ENCODE data around the gene CCSER2. TPM values are rescaled to one million over a fixed set of nuclear protein-coding genes. Genes with fewer than 3 reads are reported as not detected.
"Not testable (repeated sequence)": the region's sequence is repeated elsewhere in the genome, so short reads cannot be mapped to it uniquely, and the experiment has no call there.

CCSER2 gene
- total RNA-seq, result 18.5 TPM

- peaks cover 0 to 16% of the 10 kb centered on the region in 2 donors for H3K4me1 ChIP-seq
- no peaks in the 10 kb centered on the region for H3K9me3 ChIP-seq
- intact Hi-C loops (cut with DNase I), result loop anchor here (1.0 to 2.0 kb wide), 4 partner anchors 20 to 189 kb away; partner anchors contain the start of gene GHITM
- peak in 1 of 2 donors; percentile 99 for DNase-seq (ENCODE audit: low spot score in 2 of 2)
- H3K36me3 ChIP-seq, result no peaks in the 10 kb centered on the region
- H3K4me3 ChIP-seq, result peak within 1 kb of the TSS; percentile 85 to 99
- TF ChIP-seq CTCF (IDR thresholded peaks at IDR 0.05), result peak in 1 of 3 experiments; percentile 21
- H3K27me3 ChIP-seq, result no peaks in the 10 kb centered on the region
- peak within 1 kb of the TSS; percentile 88 to 97 for H3K27ac ChIP-seq
Observed at GRCh38 chr10:84328418-84329195, at the start of gene CCSER2. Gene CCSER2, plus strand, starts transcription at chr10:84328589. Its CDS starts 42,464 bp downstream, at chr10:84371053.

GRCh38 chr10:84279876-84280475 lies 48.4 kb upstream of the CCSER2 start:
- DNase-seq (ENCODE audit: low spot score in 2 of 2); H3K9me3 ChIP-seq; H3K27me3 ChIP-seq; intact Hi-C loops (cut with DNase I); H3K27ac ChIP-seq; H3K4me3 ChIP-seq; H3K4me1 ChIP-seq; H3K36me3 ChIP-seq: not testable (repeated sequence)

GRCh38 chr10:84286695-84287094 lies 41.7 kb upstream of the CCSER2 start:
- no peak overlapping the region for H3K27ac ChIP-seq
- no peak overlapping the region for H3K4me3 ChIP-seq
- no peaks in the 10 kb centered on the region for H3K9me3 ChIP-seq
- intact Hi-C loops (cut with DNase I), result no loop called here
- no peaks in the 10 kb centered on the region for H3K27me3 ChIP-seq
- H3K36me3 ChIP-seq, result no peaks in the 10 kb centered on the region
- no peaks in the 10 kb centered on the region for H3K4me1 ChIP-seq
- TF ChIP-seq CTCF (IDR thresholded peaks at IDR 0.05), result no peak
- no peak for DNase-seq (ENCODE audit: low spot score in 2 of 2)

- no peak for DNase-seq (ENCODE audit: low spot score in 2 of 2)
- Histone ChIP-seq H3K4me1 (no peaks in the 10 kb centered on the region), H3K4me3 (no peak overlapping the region), H3K9me3 (no peaks in the 10 kb centered on the region), H3K27me3 (no peaks in the 10 kb centered on the region), H3K27ac (no peak overlapping the region), H3K36me3 (no peaks in the 10 kb centered on the region)
- intact Hi-C loops (cut with DNase I), result no loop called here
- no peak for TF ChIP-seq CTCF (IDR thresholded peaks at IDR 0.05)
Observed at GRCh38 chr10:84288151-84288550, 40.2 kb upstream of the CCSER2 start.

- no peak for TF ChIP-seq CTCF (IDR thresholded peaks at IDR 0.05)
- H3K27me3 ChIP-seq, result no peaks in the 10 kb centered on the region
- no peaks in the 10 kb centered on the region for H3K9me3 ChIP-seq
- H3K27ac ChIP-seq, result no peak overlapping the region
- intact Hi-C loops (cut with DNase I), result no loop called here
- H3K4me1 ChIP-seq, result peaks cover 0 to 4% of the 10 kb centered on the region in 2 donors
- H3K4me3 ChIP-seq, result no peak overlapping the region
- DNase-seq (ENCODE audit: low spot score in 2 of 2), result no peak
- no peaks in the 10 kb centered on the region for H3K36me3 ChIP-seq
Observed at GRCh38 chr10:84289521-84290200, 38.7 kb upstream of the CCSER2 start.

GRCh38 chr10:84290235-84290634 lies 38.2 kb upstream of the CCSER2 start:
- H3K4me3 ChIP-seq, result no peak overlapping the region
- H3K27me3 ChIP-seq, result no peaks in the 10 kb centered on the region
- H3K9me3 ChIP-seq, result no peaks in the 10 kb centered on the region
- TF ChIP-seq CTCF (IDR thresholded peaks at IDR 0.05), result no peak
- no peak for DNase-seq (ENCODE audit: low spot score in 2 of 2)
- no peak overlapping the region for H3K27ac ChIP-seq
- intact Hi-C loops (cut with DNase I), result no loop called here
- no peaks in the 10 kb centered on the region for H3K36me3 ChIP-seq
- peaks cover 0 to 10% of the 10 kb centered on the region in 2 donors for H3K4me1 ChIP-seq
